ENCODE data around the gene SIGLEC12.

DNA sequence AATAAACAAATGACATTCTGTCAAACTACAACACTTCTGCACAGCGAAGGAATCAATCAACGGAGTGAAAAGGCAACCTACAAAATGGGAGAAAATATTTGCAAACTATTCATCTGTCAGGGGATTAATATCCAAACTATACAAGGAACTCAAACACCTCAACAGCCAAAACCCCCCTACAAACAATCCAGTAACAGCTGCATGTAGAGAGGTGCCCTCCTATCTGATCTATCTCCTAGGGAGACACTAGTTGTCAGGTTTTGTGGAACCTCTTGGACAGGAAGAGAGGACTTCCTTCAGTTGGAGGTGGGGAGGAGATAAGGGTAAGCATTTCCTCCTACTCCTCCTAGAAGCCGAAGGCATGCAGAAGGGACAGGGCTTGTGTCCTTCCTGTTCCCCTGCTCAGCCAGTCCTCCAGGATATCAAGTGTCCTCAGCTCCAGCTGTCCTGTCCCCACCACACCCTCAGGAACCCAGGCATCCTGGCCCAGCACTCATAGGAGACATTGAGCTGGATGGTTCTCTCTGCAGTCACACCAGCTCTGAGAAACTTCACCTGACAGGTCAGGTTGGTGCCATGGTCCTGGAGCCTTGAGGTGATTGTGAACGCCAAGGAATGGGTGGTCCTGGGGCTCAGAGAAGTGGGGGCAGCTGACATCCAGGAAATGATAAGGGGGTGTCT, 33.6 kb downstream of the SIGLEC12 start:
- TF ChIP-seq POLR2AphosphoS5 (IDR thresholded peaks at IDR 0.05; ENCODE audit: borderline replicate concordance, low read depth, low read length) (no peak), EZH2 (IDR thresholded peaks at IDR 0.05) (no peak), FOXP2 (optimal IDR thresholded peaks at IDR 0.05; ENCODE audit: control extremely low read depth, extremely low read length, insufficient read depth) (no peak)

Measured in SK-N-MC (cell line).